ENCODE measurements around the gene GPX3. TPM values are rescaled to one million over a fixed set of nuclear protein-coding genes. Genes with fewer than 3 reads are reported as not detected.

GPX3 gene
- total RNA-seq, 2 experiments from 2014 or later, result not detected

GRCh38 chr5:151060742-151061141 lies 40.4 kb downstream of the GPX3 start:
- ATAC-seq, result no peak
- no peak for DNase-seq
- Mint-ChIP-seq H3K27me3 (no peaks in the 10 kb centered on the region), H3K4me1 (peaks cover 40% of the 10 kb centered on the region), H3K9me3 (ENCODE audit: low read depth) (no peaks in the 10 kb centered on the region), H3K4me3 (no peak overlapping the region), H3K36me3 (peaks cover 44% of the 10 kb centered on the region), H3K27ac (no peak overlapping the region)
- CTCF ChIA-PET, result interaction anchor here (0.7 to 1.3 kb wide), 3 partner anchors 10 to 51 kb away, joined by 3 to 5 read pairs (median 4); no protein-coding TSS in a partner anchor

- H3K36me3 Mint-ChIP-seq, result peaks cover 55% of the 10 kb centered on the region
- H3K9me3 Mint-ChIP-seq (ENCODE audit: low read depth), result no peaks in the 10 kb centered on the region
- no peak overlapping the region for H3K4me3 Mint-ChIP-seq
- DNase-seq (no peak), ATAC-seq (no peak)
- CTCF ChIA-PET, result interaction anchor here (1.0 to 2.2 kb wide), 5 partner anchors 11 to 63 kb away, joined by 3 to 9 read pairs (median 5); no protein-coding TSS in a partner anchor
- peaks cover 58% of the 10 kb centered on the region for H3K4me1 Mint-ChIP-seq
- no peak overlapping the region for H3K27ac Mint-ChIP-seq
- no peaks in the 10 kb centered on the region for H3K27me3 Mint-ChIP-seq
Observed at GRCh38 chr5:151062405-151063141, 42.2 kb downstream of the GPX3 start.

GRCh38 chr5:151063142-151063989 lies 43.0 kb downstream of the GPX3 start:
- Mint-ChIP-seq H3K27ac (peak overlapping the region; percentile 5), H3K36me3 (peaks cover 61% of the 10 kb centered on the region), H3K4me1 (peaks cover 66% of the 10 kb centered on the region), H3K27me3 (no peaks in the 10 kb centered on the region), H3K9me3 (ENCODE audit: low read depth) (no peaks in the 10 kb centered on the region), H3K4me3 (no peak overlapping the region)
- CTCF ChIA-PET, result interaction anchor here (1.0 to 2.2 kb wide), 4 partner anchors 12 to 52 kb away, joined by 4 to 9 read pairs (median 6); no protein-coding TSS in a partner anchor
- ATAC-seq (no peak), DNase-seq (no peak)

- CTCF ChIA-PET, result interaction anchor here (0.8 to 3.1 kb wide), 5 partner anchors 13 to 105 kb away, joined by 3 to 12 read pairs (median 9); no protein-coding TSS in a partner anchor
- Mint-ChIP-seq H3K36me3 (peaks cover 53% of the 10 kb centered on the region), H3K27ac (no peak overlapping the region), H3K4me1 (peaks cover 70% of the 10 kb centered on the region), H3K27me3 (no peaks in the 10 kb centered on the region), H3K9me3 (ENCODE audit: low read depth) (no peaks in the 10 kb centered on the region), H3K4me3 (no peak overlapping the region)
- DNase-seq (no peak), ATAC-seq (no peak)
Observed at GRCh38 chr5:151064916-151065499, 44.6 kb downstream of the GPX3 start.

- H3K36me3 Mint-ChIP-seq, result peaks cover 47% of the 10 kb centered on the region
- no peaks in the 10 kb centered on the region for H3K27me3 Mint-ChIP-seq
- CTCF ChIA-PET, result interaction anchor here (1.0 to 3.1 kb wide), 5 partner anchors 14 to 60 kb away, joined by 3 to 12 read pairs (median 9); no protein-coding TSS in a partner anchor
- no peaks in the 10 kb centered on the region for H3K9me3 Mint-ChIP-seq (ENCODE audit: low read depth)
- H3K4me1 Mint-ChIP-seq, result peaks cover 68% of the 10 kb centered on the region
- peak overlapping the region; percentile 14 for H3K27ac Mint-ChIP-seq
- no peak for DNase-seq
- H3K4me3 Mint-ChIP-seq, result no peak overlapping the region
- ATAC-seq, result no peak
Observed at GRCh38 chr5:151065609-151066008, 45.2 kb downstream of the GPX3 start.

GRCh38 chr5:151066920-151067319 lies 46.5 kb downstream of the GPX3 start:
- peaks cover 66% of the 10 kb centered on the region for H3K4me1 Mint-ChIP-seq
- no peaks in the 10 kb centered on the region for H3K9me3 Mint-ChIP-seq (ENCODE audit: low read depth)
- no peak overlapping the region for H3K27ac Mint-ChIP-seq
- H3K4me3 Mint-ChIP-seq, result no peak overlapping the region
- H3K36me3 Mint-ChIP-seq, result peaks cover 39% of the 10 kb centered on the region
- no peaks in the 10 kb centered on the region for H3K27me3 Mint-ChIP-seq
- CTCF ChIA-PET, result interaction anchor here (3.1 kb wide), 1 partner anchor 47 kb away, joined by 12 read pairs; no protein-coding TSS in a partner anchor
- ATAC-seq (no peak), DNase-seq (no peak)

- no peaks in the 10 kb centered on the region for H3K9me3 Mint-ChIP-seq (ENCODE audit: low read depth)
- no peaks in the 10 kb centered on the region for H3K27me3 Mint-ChIP-seq
- DNase-seq (no peak), ATAC-seq (no peak)
- H3K27ac Mint-ChIP-seq, result peak overlapping the region; percentile 67
- CTCF ChIA-PET, result interaction anchor here (0.6 to 2.5 kb wide), 6 partner anchors 11 to 100 kb away, joined by 3 to 11 read pairs (median 4); partner anchors contain the start of gene TNIP1
- no peak overlapping the region for H3K4me3 Mint-ChIP-seq
- H3K36me3 Mint-ChIP-seq, result peaks cover 35% of the 10 kb centered on the region
- peaks cover 65% of the 10 kb centered on the region for H3K4me1 Mint-ChIP-seq
Observed at GRCh38 chr5:151067632-151068432, 47.4 kb downstream of the GPX3 start.

GRCh38 chr5:151068433-151069197 lies 48.2 kb downstream of the GPX3 start:
- no peak overlapping the region for H3K4me3 Mint-ChIP-seq
- peaks cover 35% of the 10 kb centered on the region for H3K36me3 Mint-ChIP-seq
- peaks cover 61% of the 10 kb centered on the region for H3K4me1 Mint-ChIP-seq
- ATAC-seq, result peak; percentile 66
- H3K27me3 Mint-ChIP-seq, result no peaks in the 10 kb centered on the region
- CTCF ChIA-PET, result interaction anchor here (1.1 to 2.5 kb wide), 6 partner anchors 10 to 57 kb away, joined by 3 to 11 read pairs (median 4); partner anchors contain the start of gene TNIP1
- no peaks in the 10 kb centered on the region for H3K9me3 Mint-ChIP-seq (ENCODE audit: low read depth)
- peak; percentile 58 for DNase-seq
- peak overlapping the region; percentile 67 for H3K27ac Mint-ChIP-seq

- no peak overlapping the region for H3K4me3 Mint-ChIP-seq
- CTCF ChIA-PET, result interaction anchor here (0.8 to 2.5 kb wide), 6 partner anchors 8 to 94 kb away, joined by 3 to 11 read pairs (median 4); no protein-coding TSS in a partner anchor
Observed at GRCh38 chr5:151070449-151070848, 50.1 kb downstream of the GPX3 start.

GRCh38 chr5:151071021-151071420 lies 50.6 kb downstream of the GPX3 start:
- Mint-ChIP-seq H3K36me3 (peaks cover 48% of the 10 kb centered on the region), H3K9me3 (ENCODE audit: low read depth) (no peaks in the 10 kb centered on the region), H3K27me3 (no peaks in the 10 kb centered on the region), H3K4me1 (peaks cover 57% of the 10 kb centered on the region), H3K27ac (no peak overlapping the region), H3K4me3 (no peak overlapping the region)
- no peak for DNase-seq
- no peak for ATAC-seq
- CTCF ChIA-PET, result interaction anchor here (0.7 to 1.3 kb wide), 6 partner anchors 11 to 94 kb away, joined by 3 to 5 read pairs (median 3); no protein-coding TSS in a partner anchor

More at GRCh38 chr5:151070449-151070848, 50.1 kb downstream of the GPX3 start:
- Mint-ChIP-seq H3K4me1 (peaks cover 57% of the 10 kb centered on the region), H3K27me3 (no peaks in the 10 kb centered on the region), H3K36me3 (peaks cover 48% of the 10 kb centered on the region), H3K27ac (no peak overlapping the region), H3K9me3 (ENCODE audit: low read depth) (no peaks in the 10 kb centered on the region)
- no peak for ATAC-seq
- DNase-seq, result no peak

- H3K36me3 Mint-ChIP-seq, result peaks cover 50% of the 10 kb centered on the region
- CTCF ChIA-PET, result interaction anchor here (0.8 to 1.1 kb wide), 3 partner anchors 18 to 91 kb away, joined by 3 to 4 read pairs (median 3); no protein-coding TSS in a partner anchor
- DNase-seq, result no peak
Observed at GRCh38 chr5:151071848-151072629, 51.6 kb downstream of the GPX3 start.

More at GRCh38 chr5:151071848-151072629, 51.6 kb downstream of the GPX3 start:
- ATAC-seq, result no peak
- Mint-ChIP-seq H3K9me3 (ENCODE audit: low read depth) (no peaks in the 10 kb centered on the region), H3K27ac (no peak overlapping the region), H3K4me3 (no peak overlapping the region), H3K27me3 (no peaks in the 10 kb centered on the region), H3K4me1 (peaks cover 57% of the 10 kb centered on the region)
